NCI-H1436 (cell line): ENCODE data around the gene AGAP3.

ENCODE experiments used
- DNase-seq: peaks from one replicate; lab custom pipeline; 2025; lab: John Stamatoyannopoulos, UW

The AGAP3 gene

DNA sequence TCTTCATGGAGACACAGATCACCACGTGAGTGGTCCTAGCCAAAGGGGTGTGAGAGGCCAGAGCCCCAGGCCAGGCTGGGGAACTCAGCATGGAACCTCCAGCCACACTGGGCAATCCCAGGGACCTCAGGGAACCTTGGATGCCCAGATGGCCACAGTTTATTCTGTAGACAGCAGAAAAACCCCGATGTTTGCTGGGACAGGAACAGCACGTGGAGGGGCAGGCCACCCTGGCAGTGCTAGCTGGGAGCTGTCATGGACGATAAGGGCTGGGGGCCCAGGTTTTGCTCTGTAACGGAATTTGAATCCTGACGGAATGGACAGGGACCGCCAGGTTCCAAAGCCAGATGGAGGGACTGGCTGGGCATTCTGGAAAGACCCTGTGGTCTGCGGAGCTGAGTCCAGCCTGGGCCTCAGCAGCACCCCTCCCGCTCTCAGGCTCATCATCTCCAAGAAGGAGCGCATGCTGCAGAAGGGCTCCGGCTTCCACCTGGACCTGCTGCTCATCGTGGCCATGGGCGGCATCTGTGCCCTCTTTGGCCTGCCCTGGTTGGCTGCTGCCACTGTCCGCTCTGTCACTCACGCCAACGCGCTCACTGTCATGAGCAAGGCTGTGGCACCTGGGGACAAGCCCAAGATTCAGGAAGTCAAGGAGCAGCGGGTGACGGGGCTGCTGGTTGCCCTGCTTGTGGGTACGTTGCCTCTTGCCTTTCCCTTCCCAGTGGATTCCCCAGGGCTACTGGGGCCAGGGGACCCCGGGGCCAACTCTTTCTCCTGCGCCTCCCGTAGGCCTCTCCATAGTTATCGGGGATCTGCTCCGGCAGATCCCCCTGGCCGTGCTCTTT lies 11.2 kb upstream of the AGAP3 start:
- DNase-seq, result no peak

GRCh38 chr7:151075662-151075971 lies 10.7 kb upstream of the AGAP3 start:
- no peak for DNase-seq

DNA sequence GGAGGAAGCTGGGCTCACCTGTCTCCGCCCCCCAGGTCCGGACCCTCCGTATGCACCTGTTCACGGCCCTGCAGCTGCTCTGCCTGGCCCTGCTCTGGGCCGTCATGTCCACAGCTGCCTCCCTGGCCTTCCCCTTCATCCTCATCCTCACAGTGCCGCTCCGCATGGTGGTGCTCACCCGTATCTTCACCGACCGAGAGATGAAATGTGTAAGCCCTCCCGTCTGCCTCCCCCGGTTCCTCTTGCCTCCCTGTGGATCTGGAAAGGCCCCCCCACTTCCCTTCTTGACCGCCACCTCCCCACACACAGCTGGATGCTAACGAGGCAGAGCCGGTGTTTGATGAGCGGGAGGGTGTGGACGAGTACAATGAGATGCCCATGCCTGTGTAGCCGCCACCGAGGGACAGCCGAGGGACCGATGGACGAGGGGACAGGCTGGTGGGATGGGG lies 10.3 kb upstream of the AGAP3 start:
- DNase-seq, result no peak

GRCh38 chr7:151076863-151077704 lies 9.2 kb upstream of the AGAP3 start:
- no peak for DNase-seq

DNA sequence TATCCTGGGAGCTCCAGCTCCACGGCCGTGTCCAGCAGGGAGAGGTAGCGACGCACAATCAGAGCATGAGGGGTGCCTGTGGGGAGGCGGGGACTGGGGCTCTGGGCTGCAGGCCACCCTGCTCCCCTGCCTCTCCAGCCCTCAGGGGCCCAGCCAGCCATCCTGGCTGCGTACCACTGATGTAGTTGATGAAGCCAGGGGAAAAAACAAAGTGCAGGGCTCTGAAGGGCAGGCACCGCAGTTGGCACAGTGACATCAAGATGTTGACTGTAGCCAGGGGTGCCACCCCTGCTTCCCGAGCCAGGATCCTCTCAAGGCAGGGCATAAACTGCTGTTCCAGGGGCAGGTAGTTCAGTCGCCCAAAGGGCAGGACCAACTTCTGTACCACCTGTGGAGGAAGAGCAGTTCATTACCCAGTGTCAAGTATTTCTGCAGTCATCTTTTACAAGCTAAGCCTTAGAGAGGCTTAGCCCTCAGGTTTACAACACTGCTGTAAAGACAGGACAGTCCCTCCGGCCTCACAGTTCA lies 8.5 kb upstream of the AGAP3 start:
- no peak for DNase-seq

GRCh38 chr7:151078233-151079040 lies 7.8 kb upstream of the AGAP3 start:
- DNase-seq, result no peak

DNA sequence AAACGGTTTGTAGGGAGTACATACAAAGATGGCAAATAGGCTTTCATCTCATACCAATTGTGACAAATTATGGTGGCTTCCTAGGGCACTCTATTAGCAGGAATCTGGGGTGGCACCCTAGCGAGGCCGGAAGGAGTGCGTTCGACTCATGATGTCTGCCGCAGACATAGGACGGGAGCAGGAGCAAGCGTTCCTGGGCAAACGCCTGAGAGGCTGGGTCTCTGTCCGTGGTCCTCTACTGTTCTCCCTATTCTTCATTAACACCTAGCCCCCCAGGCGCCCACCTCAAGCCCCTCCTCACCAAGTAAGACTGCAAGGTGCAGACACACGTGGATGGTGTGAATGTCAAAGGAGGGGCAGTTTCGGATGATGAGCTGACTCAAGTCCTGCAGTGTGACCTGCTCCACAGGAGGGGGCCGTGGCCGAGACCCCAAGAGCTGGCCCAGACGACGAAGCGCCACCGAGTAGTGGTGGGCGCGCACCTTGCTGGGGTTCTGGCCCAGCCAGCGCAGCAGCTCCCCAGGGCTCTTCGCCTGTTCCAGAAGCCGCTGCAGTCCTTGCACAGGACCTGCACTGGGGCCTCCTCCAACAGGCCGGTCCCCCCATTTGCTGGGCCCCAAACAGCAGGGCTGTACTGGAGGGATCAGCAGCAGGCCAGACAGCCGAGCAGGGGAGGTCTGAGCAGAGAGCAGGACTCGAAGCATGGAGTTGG lies 6.9 kb upstream of the AGAP3 start:
- no peak for DNase-seq

GRCh38 chr7:151080067-151080521 lies 6.2 kb upstream of the AGAP3 start:
- DNase-seq, result no peak

GRCh38 chr7:151080522-151081169 lies 5.6 kb upstream of the AGAP3 start, which contains the start of gene FASTK:
Gene FASTK, minus strand, starts transcription at chr7:151080809. Its CDS starts 43 bp downstream, at chr7:151080766.
- DNase-seq, result peak; percentile 88

DNA sequence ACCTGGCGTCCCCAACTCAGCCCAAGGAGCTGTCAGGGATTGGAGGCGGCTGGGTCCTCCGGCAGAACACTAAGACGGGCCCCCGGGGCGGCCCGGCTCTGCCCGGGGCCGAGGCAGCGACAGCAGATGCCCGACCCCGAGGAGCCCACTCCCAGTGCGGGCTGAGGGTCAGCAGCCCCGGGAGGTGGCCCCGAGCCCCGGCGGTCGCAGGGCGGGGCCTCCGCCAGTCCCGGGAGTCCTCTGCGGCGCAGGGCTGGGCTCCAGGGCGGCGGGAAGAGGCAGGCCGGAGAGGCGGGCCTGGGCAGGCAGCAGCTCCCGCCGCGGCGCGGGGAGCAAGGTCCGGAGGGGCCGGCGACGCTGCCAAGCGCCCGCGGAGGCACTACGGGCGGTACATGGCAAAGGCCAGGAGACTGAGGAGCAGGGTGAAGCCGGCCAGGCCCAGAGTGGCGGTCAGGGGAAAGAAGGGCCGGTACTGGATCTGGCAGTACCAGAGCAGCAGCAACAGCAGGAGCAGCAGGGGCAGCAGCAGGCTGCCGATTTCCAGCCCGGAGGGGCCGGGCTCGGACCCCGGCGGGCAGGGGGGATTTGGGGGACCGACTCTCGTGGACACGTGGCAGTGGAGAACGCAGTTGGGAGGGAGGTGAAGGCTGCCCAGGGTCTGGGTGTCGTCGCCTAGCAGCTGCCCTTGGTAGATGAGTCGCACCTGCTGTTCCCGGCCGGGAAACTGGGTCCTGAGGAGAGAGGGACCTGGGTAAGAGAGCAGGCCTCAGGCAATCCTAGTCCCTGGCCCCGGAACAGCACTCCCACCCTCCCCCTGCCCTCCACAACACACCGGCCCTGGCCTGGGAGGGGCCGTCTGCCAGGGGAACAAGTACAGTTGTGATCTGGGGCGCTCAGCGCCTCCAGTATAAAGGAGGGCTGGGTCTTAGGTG lies 4.8 kb upstream of the AGAP3 start:
- no peak for DNase-seq

- DNase-seq, result no peak
Observed at GRCh38 chr7:151082141-151083070, 3.9 kb upstream of the AGAP3 start.

- peak; percentile 57 for DNase-seq
Observed at GRCh38 chr7:151083071-151083823, 3.0 kb upstream of the AGAP3 start, which contains the start of gene TMUB1. Gene TMUB1, minus strand, starts transcription at chr7:151083493. Its CDS starts 930 bp downstream, at chr7:151082563.

DNA sequence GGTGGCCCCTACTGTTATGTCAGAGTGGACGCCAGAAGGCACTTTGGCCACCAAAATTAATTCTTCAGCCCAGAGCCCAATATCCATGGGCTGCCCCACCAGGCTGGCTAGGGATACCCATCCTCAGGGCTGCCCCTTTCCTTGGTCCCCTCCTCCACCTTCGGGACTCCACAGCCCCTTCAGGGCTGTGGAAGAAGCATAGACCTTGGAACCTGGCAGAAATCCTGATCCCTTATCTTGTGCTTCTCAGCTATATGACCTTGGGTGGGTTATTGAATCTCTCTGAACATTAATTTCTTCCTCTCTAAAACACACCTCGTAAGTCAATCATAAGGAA lies 2.5 kb upstream of the AGAP3 start:
- no peak for DNase-seq

- DNase-seq, result no peak
Observed at GRCh38 chr7:151085329-151085690, 965 bp upstream of the AGAP3 start.

GRCh38 chr7:151086802-151087244 lies 548 bp downstream of the AGAP3 start:
- no peak for DNase-seq

DNA sequence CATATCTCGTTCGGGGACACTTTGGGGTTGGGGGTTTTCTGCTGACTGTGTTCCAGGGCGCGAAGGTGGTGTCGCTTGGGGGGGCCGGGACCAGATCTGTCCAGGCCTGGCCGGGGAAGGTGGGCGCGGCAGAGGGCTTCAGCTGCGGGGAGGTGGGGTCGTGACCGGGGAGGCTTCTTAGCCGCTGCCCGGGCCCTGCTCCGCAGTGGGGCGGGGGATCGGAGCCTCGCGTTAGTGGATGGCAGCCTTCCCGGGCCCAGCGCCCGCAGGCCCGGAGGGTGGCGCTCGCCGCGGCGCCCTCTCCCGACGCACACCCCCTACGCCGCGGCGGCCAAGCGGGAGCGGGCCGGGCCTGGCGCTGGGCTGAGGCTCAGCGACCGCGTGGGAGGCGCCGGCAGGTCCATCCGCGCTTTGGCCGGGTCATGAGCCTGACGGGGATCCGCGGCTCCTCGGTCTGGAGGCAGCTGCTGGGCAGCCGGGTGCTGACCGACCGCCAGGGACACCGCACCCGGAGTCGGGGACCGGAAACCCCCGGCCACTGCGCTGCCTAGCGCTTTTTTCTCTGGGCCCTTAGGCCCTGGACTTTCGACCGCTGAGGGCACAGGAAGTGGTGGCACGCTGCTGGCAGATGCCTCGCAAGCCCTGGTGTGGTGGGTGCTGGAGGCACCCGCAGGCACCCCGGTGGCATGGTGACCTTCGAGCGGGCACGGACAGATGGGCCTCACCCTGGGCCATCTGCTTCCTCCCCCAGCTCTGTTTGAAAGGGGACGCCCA lies 1.2 kb downstream of the AGAP3 start:
- no peak for DNase-seq
